ENCODE measurements around the gene RPS28.

The RPS28 gene

GRCh38 chr19:8302734-8303133, 18.6 kb upstream of the RPS28 start:
- Histone ChIP-seq H3K27me3 (ENCODE audit: insufficient read depth, poor library complexity, severe bottlenecking) (no peaks in the 10 kb centered on the region), H3K27ac (replicated peaks) (no peak overlapping the region), H3K4me3 (replicated peaks; ENCODE audit: insufficient read depth, low read length) (no peak overlapping the region)
- TF ChIP-seq, protein P1, sequence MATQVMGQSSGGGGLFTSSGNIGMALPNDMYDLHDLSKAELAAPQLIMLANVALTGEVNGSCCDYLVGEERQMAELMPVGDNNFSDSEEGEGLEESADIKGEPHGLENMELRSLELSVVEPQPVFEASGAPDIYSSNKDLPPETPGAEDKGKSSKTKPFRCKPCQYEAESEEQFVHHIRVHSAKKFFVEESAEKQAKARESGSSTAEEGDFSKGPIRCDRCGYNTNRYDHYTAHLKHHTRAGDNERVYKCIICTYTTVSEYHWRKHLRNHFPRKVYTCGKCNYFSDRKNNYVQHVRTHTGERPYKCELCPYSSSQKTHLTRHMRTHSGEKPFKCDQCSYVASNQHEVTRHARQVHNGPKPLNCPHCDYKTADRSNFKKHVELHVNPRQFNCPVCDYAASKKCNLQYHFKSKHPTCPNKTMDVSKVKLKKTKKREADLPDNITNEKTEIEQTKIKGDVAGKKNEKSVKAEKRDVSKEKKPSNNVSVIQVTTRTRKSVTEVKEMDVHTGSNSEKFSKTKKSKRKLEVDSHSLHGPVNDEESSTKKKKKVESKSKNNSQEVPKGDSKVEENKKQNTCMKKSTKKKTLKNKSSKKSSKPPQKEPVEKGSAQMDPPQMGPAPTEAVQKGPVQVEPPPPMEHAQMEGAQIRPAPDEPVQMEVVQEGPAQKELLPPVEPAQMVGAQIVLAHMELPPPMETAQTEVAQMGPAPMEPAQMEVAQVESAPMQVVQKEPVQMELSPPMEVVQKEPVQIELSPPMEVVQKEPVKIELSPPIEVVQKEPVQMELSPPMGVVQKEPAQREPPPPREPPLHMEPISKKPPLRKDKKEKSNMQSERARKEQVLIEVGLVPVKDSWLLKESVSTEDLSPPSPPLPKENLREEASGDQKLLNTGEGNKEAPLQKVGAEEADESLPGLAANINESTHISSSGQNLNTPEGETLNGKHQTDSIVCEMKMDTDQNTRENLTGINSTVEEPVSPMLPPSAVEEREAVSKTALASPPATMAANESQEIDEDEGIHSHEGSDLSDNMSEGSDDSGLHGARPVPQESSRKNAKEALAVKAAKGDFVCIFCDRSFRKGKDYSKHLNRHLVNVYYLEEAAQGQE (IDR thresholded peaks at IDR 0.05; ENCODE audit: insufficient replicate concordance, low read depth) = no peak
- TF ChIP-seq GABPA (IDR thresholded peaks at IDR 0.05; ENCODE audit: low read depth) = no peak
- TF ChIP-seq CTCF (IDR thresholded peaks at IDR 0.05; ENCODE audit: insufficient read depth, low read length) = no peak
- TF ChIP-seq POLR2AphosphoS5 (IDR thresholded peaks at IDR 0.05; ENCODE audit: low read depth) = no peak
- no peak for TF ChIP-seq SPI1 (IDR thresholded peaks at IDR 0.05; ENCODE audit: borderline replicate concordance, low read depth)
- no peak for DNase-seq (ENCODE audit: low read depth in 1 of 2, low spot score in 1 of 2)

DNA sequence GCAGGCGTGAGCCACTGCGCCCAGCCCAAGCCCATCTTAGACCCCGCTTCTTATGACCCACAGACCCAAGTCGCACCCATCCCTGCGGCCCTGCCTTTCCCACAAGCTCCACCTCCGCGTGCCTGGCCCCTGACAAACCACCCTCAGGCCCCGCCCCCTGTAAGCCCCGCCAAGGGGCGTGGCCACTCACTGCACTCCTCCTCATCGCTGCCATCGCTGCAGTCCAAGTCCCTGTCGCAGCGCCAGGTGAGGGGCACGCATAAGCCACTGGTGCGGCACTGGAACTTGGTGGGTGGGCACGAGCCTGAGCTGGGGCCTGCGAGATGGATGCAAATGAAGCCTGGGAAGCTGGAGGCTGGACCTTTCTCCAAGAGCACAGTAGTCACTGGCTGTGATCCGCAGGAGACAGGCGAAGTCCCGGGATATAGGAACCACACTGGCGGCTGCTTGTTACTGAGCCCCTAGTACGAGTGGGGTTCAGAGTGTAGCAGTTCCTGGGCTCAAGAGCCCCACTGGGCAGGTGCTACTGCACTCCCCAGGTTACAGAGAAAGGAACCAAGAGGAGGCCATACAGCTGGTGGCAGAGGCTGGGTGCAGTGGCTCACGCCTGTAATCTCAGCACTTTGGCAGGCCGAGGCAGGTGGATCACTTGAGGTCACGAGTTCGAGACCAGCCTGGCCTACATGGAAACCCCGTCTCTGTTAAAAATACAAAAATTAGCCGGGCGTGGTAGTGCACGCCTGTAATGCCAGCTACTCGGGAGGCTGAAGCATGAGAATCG, 16.3 kb upstream of the RPS28 start:
- Histone ChIP-seq H3K27me3 (ENCODE audit: insufficient read depth, poor library complexity, severe bottlenecking) (no peaks in the 10 kb centered on the region), H3K4me3 (replicated peaks; ENCODE audit: insufficient read depth, low read length) (no peak overlapping the region), H3K27ac (replicated peaks) (no peak overlapping the region)
- TF ChIP-seq SPI1 (IDR thresholded peaks at IDR 0.05; ENCODE audit: borderline replicate concordance, low read depth) (no peak), CTCF (IDR thresholded peaks at IDR 0.05; ENCODE audit: insufficient read depth, low read length) (no peak), POLR2AphosphoS5 (IDR thresholded peaks at IDR 0.05; ENCODE audit: low read depth) (no peak), GABPA (IDR thresholded peaks at IDR 0.05; ENCODE audit: low read depth) (no peak)
- TF ChIP-seq, protein P1 (IDR thresholded peaks at IDR 0.05; ENCODE audit: insufficient replicate concordance, low read depth) = no peak
- peak in 1 of 2 experiments; percentile 0 for DNase-seq (ENCODE audit: low read depth in 1 of 2, low spot score in 1 of 2)

DNA sequence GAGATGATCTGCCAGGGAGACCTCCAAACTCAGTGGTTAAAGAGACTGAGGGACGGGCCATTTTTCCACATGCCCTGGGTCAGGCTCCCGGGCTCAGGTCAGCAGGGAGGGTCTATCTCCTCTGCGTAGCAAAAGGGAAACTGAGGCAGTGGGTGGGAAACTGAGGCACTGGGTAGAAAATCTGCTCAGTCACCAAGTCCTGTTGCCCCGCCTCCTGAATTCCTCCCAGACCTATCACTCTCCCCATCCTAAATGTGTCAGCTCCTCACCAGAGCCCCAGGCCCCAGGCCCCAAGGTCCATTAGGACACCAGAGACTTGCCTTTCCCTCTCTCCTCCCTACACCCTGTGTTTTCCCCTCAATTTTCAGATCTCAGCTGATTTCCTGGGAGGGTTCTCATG, 15.5 kb upstream of the RPS28 start:
- TF ChIP-seq POLR2AphosphoS5 (IDR thresholded peaks at IDR 0.05; ENCODE audit: low read depth) = no peak
- Histone ChIP-seq H3K27ac (replicated peaks) (no peak overlapping the region), H3K27me3 (ENCODE audit: insufficient read depth, poor library complexity, severe bottlenecking) (no peaks in the 10 kb centered on the region), H3K4me3 (replicated peaks; ENCODE audit: insufficient read depth, low read length) (no peak overlapping the region)
- no peak for DNase-seq (ENCODE audit: low read depth in 1 of 2, low spot score in 1 of 2)

GRCh38 chr19:8306235-8307054, 14.9 kb upstream of the RPS28 start:
- DNase-seq (ENCODE audit: low read depth in 1 of 2, low spot score in 1 of 2) = peak in 1 of 2 experiments; percentile 0
- Histone ChIP-seq H3K27me3 (ENCODE audit: insufficient read depth, poor library complexity, severe bottlenecking) (no peaks in the 10 kb centered on the region), H3K27ac (replicated peaks) (no peak overlapping the region), H3K4me3 (replicated peaks; ENCODE audit: insufficient read depth, low read length) (no peak overlapping the region)
- no peak for TF ChIP-seq GABPA (IDR thresholded peaks at IDR 0.05; ENCODE audit: low read depth)
- no peak for TF ChIP-seq POLR2AphosphoS5 (IDR thresholded peaks at IDR 0.05; ENCODE audit: low read depth)
- no peak for TF ChIP-seq CTCF (IDR thresholded peaks at IDR 0.05; ENCODE audit: insufficient read depth, low read length)
- TF ChIP-seq SPI1 (IDR thresholded peaks at IDR 0.05; ENCODE audit: borderline replicate concordance, low read depth) = no peak
- TF ChIP-seq, protein P1 (IDR thresholded peaks at IDR 0.05; ENCODE audit: insufficient replicate concordance, low read depth) = no peak
